Type B pancreatic cell (in vitro differentiated cells): ENCODE measurements around the gene SLC14A1. TPM values are rescaled to one million over a fixed set of nuclear protein-coding genes. Genes with fewer than 3 reads are reported as not detected.

Experiments used
- DNase-seq: peaks from one replicate; pipeline ENCODE4 v3.0.0; 2021; ENCODE audit warnings: mixed read lengths; ENCODE audit not compliant: unreplicated experiment; ENCODE audit errors: extremely low spot score
- H3K27ac Mint-ChIP-seq: 2 replicates; pipeline ENCODE4 v1.8.0; 2021; ENCODE audit warnings: mild to moderate bottlenecking, mixed read lengths
- H3K27me3 Mint-ChIP-seq: 2 replicates; pipeline ENCODE4 v1.8.0; 2021; ENCODE audit warnings: mixed read lengths
- H3K36me3 Mint-ChIP-seq: 2 replicates; pipeline ENCODE4 v1.8.0; 2021; ENCODE audit warnings: mixed read lengths
- H3K4me1 Mint-ChIP-seq: one replicate; pipeline ENCODE4 v1.8.0; 2021; ENCODE audit warnings: mixed read lengths; ENCODE audit not compliant: unreplicated experiment
- H3K4me3 Mint-ChIP-seq: 2 replicates; pipeline ENCODE4 v1.8.0; 2021; ENCODE audit warnings: mild to moderate bottlenecking, mixed read lengths
- H3K9me3 Mint-ChIP-seq: 2 replicates; pipeline ENCODE4 v1.8.0; 2021; ENCODE audit warnings: mixed read lengths
- CTCF ChIP-seq: fragments of 200-600 bp; sonication (generic); conservative IDR thresholded peaks from 2 replicates; pipeline ENCODE4 v1.5.0; 2021; ENCODE audit warnings: antibody characterized with exemption, mild to moderate bottlenecking
- total RNA-seq: library from RNA; stranded (reverse); gene quantifications from 2 replicates; pipeline ENCODE4 v1.2.1, GENCODE V29; 2021; ENCODE audit warnings: low replicate concordance

Gene SLC14A1
- total RNA-seq, 1 donor from 2014 or later, result 2.4 TPM

GRCh38 chr18:45785134-45785533 is 61.2 kb downstream of the SLC14A1 start:
- Mint-ChIP-seq H3K27ac (no peak overlapping the region), H3K4me3 (no peak overlapping the region), H3K27me3 (no peaks in the 10 kb centered on the region), H3K36me3 (no peaks in the 10 kb centered on the region), H3K9me3 (no peaks in the 10 kb centered on the region), H3K4me1 (peaks cover 6% of the 10 kb centered on the region)
- no peak for DNase-seq
- no peak for TF ChIP-seq CTCF

GRCh38 chr18:45786941-45787340 is 63.0 kb downstream of the SLC14A1 start:
- TF ChIP-seq CTCF, result no peak
- Mint-ChIP-seq H3K4me1 (peaks cover 6% of the 10 kb centered on the region), H3K9me3 (no peaks in the 10 kb centered on the region), H3K27ac (no peak overlapping the region), H3K36me3 (no peaks in the 10 kb centered on the region), H3K27me3 (no peaks in the 10 kb centered on the region), H3K4me3 (no peak overlapping the region)
- DNase-seq, result no peak

GRCh38 chr18:45787346-45787745 is 63.4 kb downstream of the SLC14A1 start:
- H3K4me1 Mint-ChIP-seq, result peaks cover 6% of the 10 kb centered on the region
- no peaks in the 10 kb centered on the region for H3K36me3 Mint-ChIP-seq
- no peaks in the 10 kb centered on the region for H3K27me3 Mint-ChIP-seq
- no peak for TF ChIP-seq CTCF
- H3K4me3 Mint-ChIP-seq, result no peak overlapping the region
- H3K9me3 Mint-ChIP-seq, result no peaks in the 10 kb centered on the region
- H3K27ac Mint-ChIP-seq, result no peak overlapping the region
- DNase-seq, result no peak

- H3K9me3 Mint-ChIP-seq, result peaks cover 4% of the 10 kb centered on the region
- H3K4me3 Mint-ChIP-seq, result no peak overlapping the region
- DNase-seq, result no peak
- TF ChIP-seq CTCF, result no peak
- no peak overlapping the region for H3K27ac Mint-ChIP-seq
- H3K4me1 Mint-ChIP-seq, result peaks cover 5% of the 10 kb centered on the region
- peaks cover 3% of the 10 kb centered on the region for H3K36me3 Mint-ChIP-seq
- H3K27me3 Mint-ChIP-seq, result no peaks in the 10 kb centered on the region
These were observed 64.9 kb downstream of the SLC14A1 start for GRCh38 chr18:45788861-45789260.

- no peak for DNase-seq
- H3K9me3 Mint-ChIP-seq, result peaks cover 4% of the 10 kb centered on the region
- H3K36me3 Mint-ChIP-seq, result peaks cover 3% of the 10 kb centered on the region
- H3K27me3 Mint-ChIP-seq, result no peaks in the 10 kb centered on the region
- no peak overlapping the region for H3K4me3 Mint-ChIP-seq
- peak overlapping the region; percentile 92 for H3K27ac Mint-ChIP-seq
- peaks cover 5% of the 10 kb centered on the region for H3K4me1 Mint-ChIP-seq
- no peak for TF ChIP-seq CTCF
These were observed 68.7 kb downstream of the SLC14A1 start for GRCh38 chr18:45792506-45793263.
